Stimulated activated CD4-positive, alpha-beta T cell treated with anti-CD3 and anti-CD28 coated beads, Interleukin-1b, Interleukin-23, amount 100 ng/mL, for 48 hours (primary cell): ENCODE results near the gene UXT.

Experiments
- DNase-seq: peaks from one replicate; pipeline ENCODE4 v3.0.0-alpha.2; 2020

The UXT gene

DNA sequence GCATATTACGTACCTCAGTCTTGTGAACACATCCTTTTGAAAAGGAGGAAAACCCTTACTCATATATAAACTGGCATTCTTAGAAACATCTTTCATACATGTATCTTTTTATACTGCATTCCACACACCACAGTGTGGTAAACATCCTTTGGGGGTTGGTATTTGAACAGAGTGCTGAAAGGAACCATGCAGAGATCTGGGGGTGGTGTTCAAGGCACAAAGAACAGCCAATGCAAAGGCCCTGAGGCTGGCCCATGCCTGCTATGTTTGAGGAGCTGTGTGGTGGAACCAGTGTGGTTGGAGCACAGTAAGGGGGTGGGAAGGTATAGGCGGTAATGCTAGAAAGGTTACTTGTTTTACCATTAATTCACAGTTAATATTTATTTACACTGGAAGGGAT is 10.6 kb downstream of the UXT start:
- no peak for DNase-seq

DNA sequence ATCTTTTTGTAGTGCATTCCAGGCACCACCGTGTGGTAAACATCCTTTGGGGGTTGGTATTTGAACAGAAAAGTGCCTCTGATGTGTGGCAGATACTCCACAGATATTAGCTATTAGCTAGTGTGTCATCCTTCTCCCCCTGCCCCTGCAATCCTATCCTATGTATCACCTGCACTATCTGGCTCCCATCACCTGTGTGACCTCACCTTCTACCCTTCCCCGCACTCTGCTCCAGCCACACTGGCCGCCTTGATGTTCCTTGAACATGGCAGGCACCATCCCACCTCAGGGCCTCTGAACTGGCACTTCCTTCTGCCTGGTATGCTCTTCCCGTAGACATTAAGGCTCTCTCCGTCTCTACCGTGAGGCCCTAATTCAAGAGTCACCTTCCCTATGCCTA is 12.3 kb downstream of the UXT start:
- DNase-seq = no peak

GRCh38 chrX:47645530-47645929 is 13.4 kb downstream of the UXT start:
- DNase-seq = no peak

DNA sequence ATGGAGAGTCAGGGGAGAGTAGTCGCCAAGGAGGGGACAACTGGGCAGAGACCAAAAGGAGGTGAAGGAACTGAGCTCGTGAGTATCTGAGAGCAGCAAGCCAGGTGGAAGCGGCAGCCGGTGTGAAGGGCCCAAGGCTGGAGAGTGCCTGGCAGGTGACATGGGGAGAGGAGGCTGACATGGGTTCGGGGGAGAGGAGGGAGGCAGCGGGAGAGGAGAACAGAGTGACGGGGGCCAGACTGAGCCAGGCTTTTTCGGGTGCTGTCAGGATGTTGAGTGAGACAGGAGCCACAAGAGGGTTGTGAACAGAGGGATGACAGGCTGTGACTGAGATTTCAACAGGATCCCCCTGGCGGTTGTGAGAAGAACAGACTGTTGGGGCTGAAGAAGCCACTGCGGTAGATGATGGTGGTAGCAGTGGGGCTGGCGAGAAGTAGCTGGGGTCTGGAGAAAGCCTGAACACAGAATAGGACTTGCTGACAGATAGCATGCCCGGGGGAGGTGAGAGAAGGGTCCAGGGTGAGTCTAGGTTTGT is 14.4 kb downstream of the UXT start:
- DNase-seq = no peak

DNA sequence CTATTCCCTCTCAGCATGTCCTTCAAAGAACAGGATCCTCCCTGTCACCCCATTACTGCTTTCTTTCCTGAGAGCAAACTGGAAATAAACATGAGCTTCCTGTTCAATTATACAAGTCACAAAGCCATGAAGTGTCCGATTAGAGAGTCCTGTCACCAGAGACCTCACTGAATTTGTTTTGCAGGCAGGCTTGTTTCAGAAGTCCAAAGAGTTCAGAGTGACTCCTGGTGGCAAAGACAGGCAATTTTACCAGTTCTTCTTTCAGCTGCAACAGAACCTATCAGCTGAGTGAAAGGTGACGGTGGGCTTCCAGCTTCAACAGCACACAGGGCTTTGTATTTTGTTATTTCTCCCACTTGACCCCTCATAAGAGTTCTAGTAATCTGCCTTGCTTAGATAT is 15.1 kb downstream of the UXT start:
- DNase-seq = no peak

DNA sequence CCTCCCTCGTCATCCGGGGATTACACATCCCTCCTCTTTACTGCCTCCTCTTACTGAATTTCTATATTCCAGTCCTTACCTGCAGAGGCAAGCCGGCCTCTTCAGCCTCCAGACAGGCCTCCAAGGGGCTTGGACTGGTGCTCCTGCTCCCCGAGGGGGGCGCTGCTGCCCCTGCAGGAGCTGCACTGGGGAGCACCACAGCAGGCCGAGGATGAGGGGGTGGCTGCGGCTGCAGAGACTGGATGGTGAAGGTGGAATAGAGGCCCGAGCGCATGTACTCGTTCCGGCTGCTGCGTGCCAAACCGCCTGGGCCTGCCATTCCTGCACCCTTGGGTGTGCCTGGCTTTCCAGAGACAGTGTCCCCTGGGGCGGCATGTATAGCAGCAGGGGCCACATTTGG is 20.2 kb downstream of the UXT start:
- DNase-seq = no peak

- DNase-seq = peak; percentile 44
These were observed 21.3 kb downstream of the UXT start for GRCh38 chrX:47637546-47638195.

DNA sequence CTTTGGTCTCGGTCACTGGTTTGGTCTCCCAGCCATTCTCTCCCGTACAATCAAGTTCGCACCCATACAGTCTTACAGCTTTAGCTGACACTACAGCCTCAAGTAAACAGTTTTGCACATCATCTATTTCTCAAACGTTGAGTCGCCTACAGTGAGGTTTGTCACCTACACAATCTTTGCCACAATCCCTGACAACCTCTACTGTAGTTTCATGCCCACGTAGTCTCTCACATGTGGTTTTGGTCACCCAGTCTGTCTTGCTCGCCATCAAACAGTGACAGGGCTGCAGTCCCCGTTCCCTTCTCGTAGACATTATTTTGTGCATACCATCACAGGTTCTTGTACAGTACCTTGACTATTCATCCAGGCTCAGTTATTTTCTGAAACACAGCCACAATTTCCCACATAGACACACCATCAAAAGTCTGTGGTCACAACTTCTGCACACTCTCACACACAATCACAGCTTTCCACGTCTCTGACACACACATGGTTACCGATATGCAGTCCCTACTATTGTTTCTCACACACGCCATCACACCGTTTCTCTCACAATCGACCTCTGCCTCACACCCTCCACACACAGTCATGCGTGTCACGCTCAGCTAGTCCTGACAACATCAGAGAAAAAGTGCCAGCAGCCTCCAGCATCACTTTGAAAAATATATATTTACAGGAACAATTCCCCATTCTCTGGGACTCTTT is 24.0 kb downstream of the UXT start:
- DNase-seq = peak; percentile 26

DNA sequence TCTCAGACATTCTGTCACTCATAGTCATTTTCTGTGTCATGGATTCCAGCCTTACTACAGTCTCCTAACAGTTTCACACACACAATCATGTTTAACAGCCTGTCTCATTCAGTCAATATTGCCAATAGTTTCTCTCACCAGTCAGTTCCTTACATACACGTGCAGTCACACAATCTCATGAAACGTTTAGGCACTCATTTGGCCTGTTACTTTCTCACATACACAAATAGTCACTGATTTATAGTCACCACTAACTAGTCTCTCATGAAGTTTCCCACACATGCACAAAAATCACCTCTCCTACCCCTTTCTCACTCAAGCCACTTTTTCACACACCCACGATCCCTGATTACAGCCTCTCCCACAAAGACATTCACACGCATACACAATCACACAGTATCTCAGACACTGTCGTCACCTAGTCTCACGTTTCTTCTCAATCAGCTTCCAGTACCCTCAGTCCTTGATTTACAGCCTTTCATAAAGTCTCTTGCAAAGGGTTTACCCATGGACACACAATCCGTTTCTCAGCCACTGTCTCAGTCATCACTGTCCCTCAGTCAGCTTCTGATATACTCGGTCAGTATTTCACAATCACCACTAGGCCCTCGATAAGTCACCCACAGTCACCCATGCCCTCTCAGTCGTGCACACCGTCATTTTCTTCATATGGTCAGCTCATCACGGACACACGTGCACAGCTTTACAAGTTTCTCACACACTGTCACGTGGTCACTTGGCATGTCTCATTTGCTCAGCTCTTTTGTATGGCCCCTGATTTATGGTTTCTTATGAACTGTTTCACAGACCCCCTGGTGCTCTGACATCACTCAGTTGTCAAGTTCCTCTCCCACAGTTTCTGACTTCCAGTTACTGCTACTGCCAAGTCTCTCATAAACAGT is 25.0 kb downstream of the UXT start:
- DNase-seq = no peak

- DNase-seq = no peak
These were observed 26.3 kb downstream of the UXT start for GRCh38 chrX:47632666-47633065.

- no peak for DNase-seq
These were observed 27.3 kb downstream of the UXT start for GRCh38 chrX:47631676-47632075.

DNA sequence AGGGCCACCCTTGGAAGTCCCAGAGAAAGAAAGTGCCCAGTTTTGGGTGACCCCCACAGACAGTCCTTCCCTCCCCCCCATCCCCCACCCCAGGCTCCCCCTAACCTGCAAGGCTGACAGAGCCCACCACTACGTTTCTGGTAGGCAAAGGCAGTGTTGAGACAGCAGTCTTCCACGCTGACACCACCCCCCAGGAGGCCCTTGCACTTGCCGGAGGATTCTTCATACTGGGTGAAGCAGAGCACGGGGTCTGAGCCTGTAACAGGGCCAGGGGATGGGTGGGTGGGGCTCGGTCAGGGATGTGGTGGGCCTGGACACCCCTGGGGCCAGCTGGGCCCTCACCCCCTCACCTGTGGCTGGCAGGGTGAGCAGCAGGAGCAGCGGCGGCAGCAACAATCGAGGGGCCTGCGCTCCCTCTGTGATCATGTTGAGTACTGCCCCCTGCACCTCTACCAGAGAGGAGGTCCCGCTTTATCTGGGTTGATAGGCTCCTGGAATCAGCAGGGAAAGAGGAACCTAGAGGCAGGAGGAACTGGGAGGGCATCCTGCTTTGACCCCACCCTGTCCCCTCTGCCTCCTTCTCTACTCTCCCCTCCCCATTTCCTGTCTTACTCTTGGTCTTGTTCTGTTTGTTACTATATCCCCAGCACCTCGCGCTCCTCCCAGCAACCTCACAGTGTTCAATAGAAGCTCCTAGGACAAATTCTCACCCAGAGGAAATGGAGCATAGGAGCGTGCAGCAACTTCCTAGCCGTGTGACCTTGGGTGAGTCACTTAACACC is 29.4 kb downstream of the UXT start, which contains the start of gene CFP:
CFP (minus strand) TSS at position 512 of the 782 bp plus-strand sequence; CDS start at position 426, 86 bp downstream.
- no peak for DNase-seq

- DNase-seq = no peak
These were observed 30.0 kb downstream of the UXT start for GRCh38 chrX:47628982-47629381.

DNA sequence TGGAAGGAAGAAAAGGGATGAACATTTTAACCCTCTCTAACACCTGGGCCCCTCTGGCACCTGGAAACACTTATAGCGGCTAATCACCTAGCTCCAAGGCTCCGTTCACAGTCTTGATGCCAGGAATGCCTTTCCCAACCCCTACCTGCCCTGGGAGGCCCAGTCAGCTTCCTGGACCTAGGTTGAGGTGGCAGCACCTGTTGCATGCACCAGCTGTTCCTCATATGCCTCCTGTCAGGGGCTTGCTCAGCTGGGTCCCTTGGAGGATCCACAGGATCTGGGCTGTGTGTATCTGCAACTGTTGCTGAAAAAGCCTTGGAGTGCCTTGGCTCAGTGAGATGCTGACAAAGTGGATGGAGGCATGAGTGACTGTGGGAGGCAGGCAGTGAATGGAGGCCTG is 33.6 kb downstream of the UXT start:
- no peak for DNase-seq

- peak; percentile 27 for DNase-seq
These were observed 35.4 kb downstream of the UXT start for GRCh38 chrX:47623540-47624027.

- no peak for DNase-seq
These were observed 37.1 kb downstream of the UXT start for GRCh38 chrX:47621851-47622250.

GRCh38 chrX:47620303-47620685 is 38.7 kb downstream of the UXT start:
- DNase-seq = no peak

GRCh38 chrX:47619486-47620302 is 39.3 kb downstream of the UXT start, which contains the start of gene SYN1:
Gene SYN1, minus strand, starts transcription at chrX:47619857. Its CDS starts 129 bp downstream, at chrX:47619728.
- peak; percentile 81 for DNase-seq

- no peak for DNase-seq
These were observed 40.0 kb downstream of the UXT start for GRCh38 chrX:47618923-47619485.

DNA sequence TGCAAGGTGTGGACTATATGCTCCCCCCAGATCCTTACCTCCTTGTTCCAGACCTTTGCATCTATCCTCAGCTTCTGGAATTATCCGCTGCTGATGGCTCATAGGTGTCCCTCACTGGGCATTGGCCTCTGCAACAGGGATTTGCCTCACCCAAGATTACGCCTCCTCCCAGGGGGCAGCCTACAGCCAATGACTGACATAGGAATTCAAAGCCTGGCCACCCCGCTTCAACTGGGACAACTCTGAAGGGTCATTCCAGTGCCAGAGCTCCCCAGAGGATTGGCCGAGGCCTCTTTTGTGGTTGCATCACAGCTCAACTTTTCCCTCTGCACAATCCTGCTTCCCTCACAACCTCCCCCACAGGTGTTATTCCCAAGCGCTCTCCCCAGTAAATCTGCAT is 44.4 kb downstream of the UXT start:
- DNase-seq = no peak

- DNase-seq = no peak
These were observed 45.9 kb downstream of the UXT start for GRCh38 chrX:47613082-47613481.
